Caco-2 (cell line): ENCODE results near the gene GPR180. TPM values are rescaled to one million over a fixed set of nuclear protein-coding genes. Genes with fewer than 3 reads are reported as not detected.

ENCODE experiments used
- BruUV-seq: library from RNA; stranded (reverse); fragments of 400-500 nt; replicated peaks from 2 replicates; lab custom pipeline; 2021; lab: Mats Ljungman, UMichigan
- CTCF ChIA-PET: fragments of 300-600 bp; sonication (Branson Sonifier 250); formaldehyde crosslinking; loops from one replicate; lab custom pipeline; 2022; ENCODE audit warnings: antibody characterized with exemption; lab: Charles Lee
- POLR2A ChIA-PET: fragments of 300-600 bp; sonication (Branson Sonifier 250); formaldehyde crosslinking; loops from one replicate; lab custom pipeline; 2022; ENCODE audit warnings: antibody characterized with exemption; lab: Charles Lee
- DNase-seq, 2 experiments: peaks; one replicate each; pipeline versions ENCODE4 v3.0.0 to v3.0.0-alpha.2; 2020 to 2022
- H3K27me3 ChIP-seq: replicated peaks from 2 replicates; pipeline ENCODE4 v1.6.0; 2011; ENCODE audit warnings: low read length; ENCODE audit not compliant: control insufficient read depth, insufficient read depth
- H3K36me3 ChIP-seq: 2 replicates; pipeline ENCODE4 v1.5.1; 2011; ENCODE audit warnings: low read length; ENCODE audit not compliant: control insufficient read depth, insufficient read depth
- H3K4me1 ChIP-seq: fragments of 250-450 bp; sonication (Bioruptor Pico); 2 replicates; pipeline ENCODE4 v1.5.1; 2020; ENCODE audit warnings: mild to moderate bottlenecking
- H3K4me3 ChIP-seq: 2 replicates; pipeline ENCODE4 v1.5.1; 2011; ENCODE audit warnings: low read depth, mild to moderate bottlenecking, control low read depth, low read length
- H3K9me3 ChIP-seq: fragments of 250-450 bp; sonication (Bioruptor Pico); 2 replicates; pipeline ENCODE4 v1.5.1; 2020; ENCODE audit warnings: mild to moderate bottlenecking, moderate library complexity
- H3K27ac Mint-ChIP-seq: one replicate; pipeline ENCODE4 v1.8.0; 2022; ENCODE audit warnings: mixed read lengths; ENCODE audit not compliant: unreplicated experiment
- H3K27me3 Mint-ChIP-seq: one replicate; pipeline ENCODE4 v1.8.0; 2022; ENCODE audit warnings: mixed read lengths; ENCODE audit not compliant: insufficient read depth, unreplicated experiment
- H3K36me3 Mint-ChIP-seq: one replicate; pipeline ENCODE4 v1.8.0; 2022; ENCODE audit warnings: mild to moderate bottlenecking, mixed read lengths; ENCODE audit not compliant: insufficient read depth, unreplicated experiment
- H3K4me1 Mint-ChIP-seq: one replicate; pipeline ENCODE4 v1.8.0; 2022; ENCODE audit warnings: low read depth, mixed read lengths; ENCODE audit not compliant: unreplicated experiment
- H3K4me3 Mint-ChIP-seq: one replicate; pipeline ENCODE4 v1.8.0; 2022; ENCODE audit warnings: mild to moderate bottlenecking, moderate library complexity, mixed read lengths; ENCODE audit not compliant: unreplicated experiment
- H3K9me3 Mint-ChIP-seq: one replicate; pipeline ENCODE4 v1.8.0; 2022; ENCODE audit warnings: mixed read lengths; ENCODE audit not compliant: unreplicated experiment
- intact Hi-C: fragments of 100-400 bp; cut with micrococcal nuclease; formaldehyde crosslinking; loops from one replicate; pipeline ENCODE4 v1.10.0; 2022; ENCODE audit not compliant: unreplicated experiment
- total RNA-seq: library from RNA; stranded (reverse); gene quantifications from 2 replicates; pipeline ENCODE4 v1.2.3, GENCODE V29; 2022
- TF ChIP-seq, protein P1 (sequence below), 2 experiments: fragments of 200-600 bp in 1 of 2; IDR thresholded peaks; 1 replicate in 1 of 2; 2 replicates in 1 of 2; pipeline versions ENCODE4 v1.5.1 to v1.8.0; 2011 to 2022; ENCODE audit warnings: antibody characterized with exemption in 1 of 2, control low read depth in 1 of 2, inconsistent platforms in 1 of 2, low read depth in 1 of 2, low read length in 1 of 2, mild to moderate bottlenecking in 1 of 2, moderate library complexity in 1 of 2; ENCODE audit not compliant: insufficient read depth in 1 of 2, severe bottlenecking in 1 of 2, unreplicated experiment in 1 of 2

Gene GPR180
- total RNA-seq, 1 experiment from 2014 or later = 6.4 TPM

DNA sequence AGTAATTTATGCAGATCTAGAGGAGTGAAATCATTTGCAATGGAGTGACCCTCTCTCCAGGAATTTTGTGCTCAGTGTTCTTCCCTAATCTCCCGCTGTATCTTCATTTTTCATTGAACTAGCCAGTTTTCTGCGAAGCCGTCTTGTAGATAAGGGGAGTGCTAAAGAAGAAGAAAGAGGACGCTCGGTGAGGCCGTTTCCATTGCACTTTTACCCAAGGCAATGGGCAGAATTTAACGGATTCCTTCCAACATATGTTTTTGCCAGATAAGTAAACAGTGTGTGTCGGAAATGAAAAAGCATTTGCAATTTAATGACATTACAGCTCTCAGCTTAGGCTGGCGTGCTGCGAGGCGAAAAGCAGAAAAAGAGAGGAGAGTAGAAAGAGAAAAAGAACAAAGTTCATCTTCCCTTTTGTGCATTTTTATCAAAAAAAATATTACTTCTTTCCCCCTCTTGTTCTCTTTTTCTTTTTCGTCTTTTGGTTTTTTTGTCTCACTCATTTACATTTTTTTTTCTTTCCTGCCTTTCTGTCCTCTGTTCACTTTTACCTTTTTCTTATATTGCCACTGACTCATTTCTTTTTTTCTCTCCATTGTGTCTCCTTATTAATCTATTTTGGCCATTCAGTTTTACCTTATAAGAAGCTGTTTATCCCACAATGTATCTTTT, 60.8 kb downstream of the GPR180 start:
- Mint-ChIP-seq H3K36me3 (no peaks in the 10 kb centered on the region), H3K27me3 (peaks cover 25% of the 10 kb centered on the region), H3K9me3 (no peaks in the 10 kb centered on the region), H3K4me1 (peaks cover 12% of the 10 kb centered on the region), H3K27ac (no peak overlapping the region), H3K4me3 (no peak overlapping the region)
- TF ChIP-seq, protein P1, sequence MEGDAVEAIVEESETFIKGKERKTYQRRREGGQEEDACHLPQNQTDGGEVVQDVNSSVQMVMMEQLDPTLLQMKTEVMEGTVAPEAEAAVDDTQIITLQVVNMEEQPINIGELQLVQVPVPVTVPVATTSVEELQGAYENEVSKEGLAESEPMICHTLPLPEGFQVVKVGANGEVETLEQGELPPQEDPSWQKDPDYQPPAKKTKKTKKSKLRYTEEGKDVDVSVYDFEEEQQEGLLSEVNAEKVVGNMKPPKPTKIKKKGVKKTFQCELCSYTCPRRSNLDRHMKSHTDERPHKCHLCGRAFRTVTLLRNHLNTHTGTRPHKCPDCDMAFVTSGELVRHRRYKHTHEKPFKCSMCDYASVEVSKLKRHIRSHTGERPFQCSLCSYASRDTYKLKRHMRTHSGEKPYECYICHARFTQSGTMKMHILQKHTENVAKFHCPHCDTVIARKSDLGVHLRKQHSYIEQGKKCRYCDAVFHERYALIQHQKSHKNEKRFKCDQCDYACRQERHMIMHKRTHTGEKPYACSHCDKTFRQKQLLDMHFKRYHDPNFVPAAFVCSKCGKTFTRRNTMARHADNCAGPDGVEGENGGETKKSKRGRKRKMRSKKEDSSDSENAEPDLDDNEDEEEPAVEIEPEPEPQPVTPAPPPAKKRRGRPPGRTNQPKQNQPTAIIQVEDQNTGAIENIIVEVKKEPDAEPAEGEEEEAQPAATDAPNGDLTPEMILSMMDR (IDR thresholded peaks at IDR 0.05; ENCODE audit: insufficient read depth in 1 of 2, low read depth in 1 of 2, low read length in 1 of 2, severe bottlenecking in 1 of 2, unreplicated experiment in 1 of 2) = no peak
- intact Hi-C loops = no loop called here
- CTCF ChIA-PET = no interaction called here
- Histone ChIP-seq H3K4me1 (no peaks in the 10 kb centered on the region), H3K4me3 (no peak overlapping the region), H3K36me3 (no peaks in the 10 kb centered on the region), H3K9me3 (no peaks in the 10 kb centered on the region), H3K27me3 (no peaks in the 10 kb centered on the region; the same call in 1 of the 2 replicates)
- no peak for DNase-seq
- BruUV-seq = no TSS peak
- POLR2A ChIA-PET = no interaction called here

DNA sequence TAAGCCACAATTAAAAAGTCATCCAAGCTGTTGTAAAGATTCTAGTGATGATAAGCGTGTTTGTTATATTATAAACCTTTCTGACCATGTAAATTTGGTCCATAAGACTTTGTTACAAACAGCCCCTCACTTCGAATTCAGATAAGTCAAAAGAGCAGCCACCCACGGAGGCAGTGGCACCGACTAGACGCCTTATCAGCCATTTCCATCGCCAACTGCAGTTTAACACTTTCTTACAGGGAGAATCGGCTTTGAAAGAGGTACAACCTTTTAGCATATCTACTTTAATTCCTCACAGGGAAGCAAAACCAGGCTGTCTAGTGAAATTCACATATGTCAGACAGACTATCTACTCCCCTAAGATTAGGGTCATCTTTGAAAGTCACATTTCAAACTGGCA, 63.2 kb downstream of the GPR180 start:
- H3K4me1 ChIP-seq = no peaks in the 10 kb centered on the region
- H3K27ac Mint-ChIP-seq = no peak overlapping the region
- no peak overlapping the region for H3K4me3 ChIP-seq
- H3K36me3 Mint-ChIP-seq = no peaks in the 10 kb centered on the region
- ChIA-PET POLR2A (no interaction called here), CTCF (no interaction called here)
- intact Hi-C loops = no loop called here
- H3K9me3 ChIP-seq = no peaks in the 10 kb centered on the region
- H3K36me3 ChIP-seq = no peaks in the 10 kb centered on the region
- peaks cover 31% of the 10 kb centered on the region for H3K27me3 Mint-ChIP-seq
- no peaks in the 10 kb centered on the region; the same call in 1 of the 2 replicates for H3K27me3 ChIP-seq
- peaks cover 12% of the 10 kb centered on the region for H3K4me1 Mint-ChIP-seq
- TF ChIP-seq, protein P1 (IDR thresholded peaks at IDR 0.05; ENCODE audit: insufficient read depth in 1 of 2, low read depth in 1 of 2, low read length in 1 of 2, severe bottlenecking in 1 of 2, unreplicated experiment in 1 of 2) = no peak
- H3K4me3 Mint-ChIP-seq = no peak overlapping the region
- no peaks in the 10 kb centered on the region for H3K9me3 Mint-ChIP-seq
- BruUV-seq = no TSS peak
- no peak for DNase-seq

DNA sequence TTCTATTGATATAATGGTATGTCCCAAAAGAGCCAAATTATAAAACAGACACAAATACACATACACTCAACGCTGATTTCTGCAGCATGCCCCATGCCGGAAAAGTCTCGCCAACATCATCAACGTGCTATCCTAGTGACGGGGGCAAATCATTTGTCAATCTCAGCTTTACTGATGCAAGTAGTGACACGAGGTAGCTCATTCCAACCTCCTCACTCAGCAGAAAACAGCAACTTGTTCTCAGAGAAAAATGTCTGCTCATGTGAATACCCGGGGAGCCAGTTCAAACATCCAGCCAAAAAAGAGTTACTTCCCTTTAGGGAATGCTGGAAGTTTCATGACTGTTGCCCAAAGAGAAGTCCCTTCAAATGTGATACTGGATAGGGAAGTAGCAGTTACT, 64.4 kb downstream of the GPR180 start:
- intact Hi-C loops = no loop called here
- no peak overlapping the region for H3K4me3 ChIP-seq
- Mint-ChIP-seq H3K4me3 (no peak overlapping the region), H3K27me3 (peaks cover 36% of the 10 kb centered on the region), H3K36me3 (no peaks in the 10 kb centered on the region), H3K4me1 (peaks cover 4% of the 10 kb centered on the region), H3K27ac (no peak overlapping the region), H3K9me3 (no peaks in the 10 kb centered on the region)
- H3K27me3 ChIP-seq = no peaks in the 10 kb centered on the region; the same call in 1 of the 2 replicates
- no peaks in the 10 kb centered on the region for H3K9me3 ChIP-seq
- no peaks in the 10 kb centered on the region for H3K36me3 ChIP-seq
- CTCF ChIA-PET = interaction anchor here (0.6 kb wide), 1 partner anchor 9 kb away, joined by 4 read pairs; no protein-coding TSS in a partner anchor
- no TSS peak for BruUV-seq
- TF ChIP-seq, protein P1 (IDR thresholded peaks at IDR 0.05; ENCODE audit: insufficient read depth in 1 of 2, low read depth in 1 of 2, low read length in 1 of 2, severe bottlenecking in 1 of 2, unreplicated experiment in 1 of 2) = no peak
- no peaks in the 10 kb centered on the region for H3K4me1 ChIP-seq
- POLR2A ChIA-PET = no interaction called here
- DNase-seq = no peak
